ENCODE data around the gene MYOF.

Gene MYOF

GRCh38 chr10:93272884-93273675 is 209.1 kb downstream of the MYOF start:
- no peak overlapping the region for H3K27ac ChIP-seq
- TF ChIP-seq CTCF (IDR thresholded peaks at IDR 0.05) (no peak), ZFX (IDR thresholded peaks at IDR 0.05; ENCODE audit: borderline replicate concordance) (no peak)

DNA sequence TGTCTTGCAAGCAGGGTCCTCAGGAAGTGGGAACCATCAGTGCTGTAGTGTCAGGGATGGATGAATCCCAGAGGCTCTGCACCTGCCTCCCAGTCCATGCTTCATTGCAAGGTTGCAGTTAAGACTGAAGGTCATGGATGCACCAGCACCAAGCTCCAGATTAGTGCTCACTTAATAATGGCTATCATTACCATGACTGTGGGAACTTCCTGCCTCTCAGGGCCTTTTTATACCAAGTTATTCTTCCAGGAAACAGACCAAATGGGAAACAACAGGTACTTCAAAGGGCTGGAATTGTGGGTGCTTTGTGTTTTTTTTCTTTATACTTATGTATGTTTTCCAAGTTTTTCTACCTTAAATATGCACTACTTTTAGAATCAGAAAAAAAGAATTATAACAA is 210.8 kb downstream of the MYOF start:
- TF ChIP-seq CTCF (IDR thresholded peaks at IDR 0.05) (no peak), ZFX (IDR thresholded peaks at IDR 0.05; ENCODE audit: borderline replicate concordance) (no peak)
- no peak overlapping the region for H3K27ac ChIP-seq

DNA sequence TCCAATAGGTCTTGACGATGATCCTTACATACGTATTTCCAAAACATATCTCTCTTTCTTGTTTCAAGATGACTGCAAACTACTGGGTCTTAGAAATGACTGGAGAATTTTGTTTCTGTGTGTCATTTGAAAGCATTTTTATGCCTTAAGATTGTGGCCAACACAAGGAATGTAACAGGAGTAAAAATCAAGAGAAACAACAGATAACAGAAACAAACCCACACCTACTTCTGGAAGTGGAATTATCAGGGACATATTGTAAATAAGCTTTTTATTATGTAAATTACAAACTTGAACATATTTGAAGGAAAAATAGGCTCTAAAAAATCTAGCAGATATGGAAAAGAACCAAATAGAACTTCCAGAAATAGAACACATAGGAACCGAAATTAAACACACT is 212.9 kb downstream of the MYOF start:
- TF ChIP-seq ZFX (IDR thresholded peaks at IDR 0.05; ENCODE audit: borderline replicate concordance) (no peak), CTCF (IDR thresholded peaks at IDR 0.05) (no peak)
- H3K27ac ChIP-seq, result no peak overlapping the region

GRCh38 chr10:93268021-93268420 is 214.1 kb downstream of the MYOF start:
- TF ChIP-seq CTCF (IDR thresholded peaks at IDR 0.05), result no peak
- H3K27ac ChIP-seq, result no peak overlapping the region

- no peak overlapping the region for H3K27ac ChIP-seq
- TF ChIP-seq CTCF (IDR thresholded peaks at IDR 0.05) (no peak), ZFX (IDR thresholded peaks at IDR 0.05; ENCODE audit: borderline replicate concordance) (no peak)
Observed at GRCh38 chr10:93267521-93267920, 214.6 kb downstream of the MYOF start.

GRCh38 chr10:93266858-93267257 is 215.3 kb downstream of the MYOF start:
- TF ChIP-seq ZFX (IDR thresholded peaks at IDR 0.05; ENCODE audit: borderline replicate concordance), result no peak
- TF ChIP-seq CTCF (IDR thresholded peaks at IDR 0.05), result no peak
- H3K27ac ChIP-seq, result no peak overlapping the region

GRCh38 chr10:93261961-93262610 is 220.0 kb downstream of the MYOF start:
- no peak for TF ChIP-seq CTCF (IDR thresholded peaks at IDR 0.05)
- TF ChIP-seq ZFX (IDR thresholded peaks at IDR 0.05; ENCODE audit: borderline replicate concordance), result no peak
- no peak overlapping the region for H3K27ac ChIP-seq
